ENCODE results near the gene KCNJ10.
"Not testable (repeated sequence)": the region's sequence is repeated elsewhere in the genome, so short reads cannot be mapped to it uniquely, and the experiment has no call there.

Gene KCNJ10

DNA sequence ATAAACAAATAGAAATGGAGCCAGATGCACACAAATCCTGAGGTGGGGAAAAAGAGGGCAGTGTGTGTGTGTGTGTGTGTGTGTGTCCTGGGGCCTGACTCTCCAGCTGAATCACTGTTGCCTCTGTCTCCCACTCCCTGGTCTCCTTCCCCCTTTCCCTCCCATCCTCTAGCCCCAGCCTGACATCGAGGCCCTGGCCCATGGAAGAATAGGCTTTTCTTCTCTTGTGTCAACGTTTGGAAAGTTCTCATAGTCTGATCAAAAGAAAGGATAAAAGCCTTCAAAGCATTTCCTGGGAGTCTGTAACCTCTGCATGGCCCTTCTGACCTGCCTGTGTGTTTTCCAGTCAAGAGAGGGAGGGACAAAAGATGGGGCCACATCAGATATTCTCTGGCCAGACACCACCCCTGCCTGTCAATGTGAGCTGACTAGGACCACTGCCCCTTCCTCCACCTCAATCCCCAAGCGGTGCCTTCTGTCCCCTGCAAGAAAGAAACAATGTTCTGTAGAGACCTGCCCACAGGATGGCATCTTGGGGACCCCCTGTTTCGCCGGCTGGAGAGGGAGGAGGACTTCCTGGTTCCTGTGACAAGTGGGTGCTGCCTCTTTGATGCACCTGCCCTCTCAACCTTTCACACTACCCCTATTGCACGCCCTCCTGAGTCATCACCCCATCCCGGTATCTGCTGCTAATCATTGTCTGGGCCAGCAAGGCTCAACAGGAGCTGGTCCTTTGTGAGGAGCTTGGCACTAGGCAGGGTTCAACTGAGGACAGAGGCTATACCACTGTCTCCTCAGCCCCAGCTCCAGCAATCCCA, 16.2 kb downstream of the KCNJ10 start:
- DNase-seq, result no peak

DNA sequence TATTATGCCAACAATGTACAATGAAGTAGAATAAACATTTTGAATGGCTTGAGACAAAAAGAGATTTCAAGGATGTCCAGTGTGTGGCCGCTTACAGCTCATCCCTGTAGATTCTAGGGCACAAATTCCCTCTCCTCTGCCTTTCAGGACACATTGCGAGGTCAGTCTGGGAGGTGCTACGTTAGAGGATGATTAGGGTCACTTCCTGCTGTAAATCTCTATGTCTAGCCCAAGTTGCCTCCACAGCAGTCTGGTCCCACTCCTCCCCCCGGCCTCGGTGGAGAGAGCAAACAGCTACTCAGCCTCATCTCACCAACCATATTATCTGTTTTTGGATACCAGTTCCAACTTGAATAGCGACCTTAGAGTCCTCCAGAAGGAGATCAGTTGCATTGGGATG, 17.0 kb downstream of the KCNJ10 start:
- no peak for DNase-seq

DNA sequence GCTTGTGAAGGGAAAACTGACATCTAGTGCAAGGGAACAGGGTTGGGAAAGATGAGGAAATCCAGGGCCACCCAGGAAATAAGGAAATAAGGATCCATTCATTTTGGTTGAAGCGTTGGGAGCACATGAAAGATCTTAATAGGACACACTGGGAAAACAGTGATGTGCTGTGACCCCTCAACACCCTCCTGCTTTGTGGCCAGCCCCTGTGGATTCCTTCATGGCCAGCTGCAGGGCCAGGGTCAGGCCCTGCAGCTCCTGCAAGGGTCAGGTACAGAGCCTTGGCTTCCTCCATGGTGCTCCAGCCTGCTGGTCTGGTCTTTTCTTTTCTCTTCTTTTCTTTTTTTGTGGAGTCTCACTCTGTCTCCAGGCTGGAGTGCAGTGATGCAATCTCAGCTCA, 19.3 kb downstream of the KCNJ10 start:
- no peak for DNase-seq

DNA sequence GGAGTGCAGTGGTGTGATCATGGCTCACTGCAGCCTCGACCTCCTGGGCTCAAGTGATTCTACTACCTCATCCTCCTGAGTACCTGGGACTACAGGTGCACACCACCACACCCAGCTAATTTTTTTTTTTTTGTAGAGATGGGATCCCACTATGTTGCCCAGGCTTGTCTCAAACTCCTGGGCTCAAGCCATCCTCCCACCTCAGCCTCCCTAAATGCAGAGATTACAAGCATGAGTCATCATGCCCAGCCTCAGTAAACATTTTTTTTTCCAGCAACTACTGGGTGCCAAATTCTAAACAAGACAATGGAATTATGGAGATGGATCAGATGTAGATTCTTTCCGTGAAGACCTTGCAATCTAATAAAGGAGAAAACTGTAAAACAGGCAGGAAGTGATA, 19.8 kb downstream of the KCNJ10 start:
- DNase-seq, result not testable (repeated sequence)

- DNase-seq, result no peak
Observed at GRCh38 chr1:160049101-160049500, 20.9 kb downstream of the KCNJ10 start.

DNA sequence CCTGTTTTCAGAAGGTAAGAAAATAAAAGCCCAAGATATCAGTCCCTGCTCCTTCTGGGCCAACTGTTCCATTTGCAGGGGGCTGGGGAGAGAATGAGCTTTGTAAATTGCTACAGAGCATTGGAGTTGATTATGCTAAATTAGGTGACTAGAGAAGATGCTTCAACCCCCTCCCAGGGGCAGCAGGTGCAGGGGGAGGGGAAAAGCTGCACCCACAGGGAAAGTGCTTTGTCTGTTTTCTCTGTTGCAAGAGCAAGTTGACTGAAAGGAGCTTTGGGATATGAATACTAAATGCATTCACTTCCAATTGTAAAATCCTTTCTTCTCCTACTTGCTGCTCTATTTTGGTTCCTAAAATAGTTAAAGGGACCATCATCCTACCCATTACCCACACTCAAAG, 21.6 kb downstream of the KCNJ10 start:
- no peak for DNase-seq

DNA sequence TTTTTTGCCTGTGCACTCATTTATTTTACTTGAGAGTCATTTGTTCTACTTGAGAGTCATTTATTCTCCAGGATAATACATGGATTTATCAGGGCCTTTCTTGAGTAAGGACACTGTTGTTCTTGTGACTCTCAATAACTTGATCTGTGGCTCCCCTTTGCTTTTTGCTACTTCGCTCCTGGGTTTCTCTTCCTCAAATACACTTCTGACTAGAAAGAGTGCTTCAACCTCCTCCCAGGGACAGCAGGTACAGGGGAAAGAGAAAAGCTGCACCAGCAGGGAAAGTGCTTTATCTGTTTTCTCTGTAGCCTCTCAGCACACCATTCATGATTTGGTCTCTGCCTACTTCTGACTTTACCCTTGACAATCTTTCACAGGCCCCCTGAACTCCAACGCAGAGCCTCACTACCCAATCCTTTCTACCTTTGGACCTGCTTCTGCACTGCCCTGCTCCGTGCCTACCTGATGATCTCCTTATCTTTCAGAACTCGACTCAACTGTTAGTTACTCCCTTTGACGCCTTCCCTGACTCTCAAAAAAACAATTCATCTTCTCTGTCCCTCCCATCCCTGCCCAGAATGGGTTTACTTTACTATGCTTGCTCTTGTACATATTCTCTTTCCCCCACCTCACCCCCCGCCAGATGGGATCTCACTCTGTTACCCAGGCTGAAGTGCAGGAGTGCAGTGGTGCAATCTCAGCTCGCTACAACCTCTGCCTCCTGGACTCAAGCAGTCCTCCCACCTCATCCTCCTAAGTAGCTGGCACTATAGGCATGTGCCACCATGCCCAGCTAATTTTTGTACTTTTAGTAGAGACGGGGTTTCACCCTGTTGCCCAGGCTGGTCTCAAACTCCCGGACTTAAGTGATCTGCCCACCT, 22.6 kb downstream of the KCNJ10 start:
- no peak for DNase-seq

GRCh38 chr1:160046494-160047110, 23.4 kb downstream of the KCNJ10 start:
- DNase-seq, result peak; percentile 42

- no peak for DNase-seq
Observed at GRCh38 chr1:160045653-160046052, 24.3 kb downstream of the KCNJ10 start.

- no peak for DNase-seq
Observed at GRCh38 chr1:160043543-160043942, 26.4 kb downstream of the KCNJ10 start.

DNA sequence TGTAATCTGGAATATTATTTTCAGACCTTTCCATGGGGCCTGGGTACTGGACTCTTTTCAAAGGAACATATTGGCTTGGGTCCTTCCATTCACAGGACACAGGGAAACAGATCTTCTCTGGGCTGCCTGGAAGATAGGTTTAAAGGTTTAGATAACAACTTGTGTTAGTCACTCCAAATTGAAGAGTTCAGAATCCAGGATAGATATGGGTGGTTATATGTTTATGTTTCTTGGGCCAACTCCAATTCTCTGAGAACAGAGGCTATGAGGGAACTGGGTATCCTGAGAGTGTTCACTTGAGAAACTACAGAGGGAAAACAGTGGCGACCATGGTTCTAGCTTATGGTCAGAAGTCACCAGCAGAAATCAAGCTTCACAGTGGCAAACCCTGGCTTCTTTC, 29.5 kb downstream of the KCNJ10 start:
- no peak for DNase-seq

- DNase-seq, result peak; percentile 24
Observed at GRCh38 chr1:160032165-160032820, 37.7 kb downstream of the KCNJ10 start.

DNA sequence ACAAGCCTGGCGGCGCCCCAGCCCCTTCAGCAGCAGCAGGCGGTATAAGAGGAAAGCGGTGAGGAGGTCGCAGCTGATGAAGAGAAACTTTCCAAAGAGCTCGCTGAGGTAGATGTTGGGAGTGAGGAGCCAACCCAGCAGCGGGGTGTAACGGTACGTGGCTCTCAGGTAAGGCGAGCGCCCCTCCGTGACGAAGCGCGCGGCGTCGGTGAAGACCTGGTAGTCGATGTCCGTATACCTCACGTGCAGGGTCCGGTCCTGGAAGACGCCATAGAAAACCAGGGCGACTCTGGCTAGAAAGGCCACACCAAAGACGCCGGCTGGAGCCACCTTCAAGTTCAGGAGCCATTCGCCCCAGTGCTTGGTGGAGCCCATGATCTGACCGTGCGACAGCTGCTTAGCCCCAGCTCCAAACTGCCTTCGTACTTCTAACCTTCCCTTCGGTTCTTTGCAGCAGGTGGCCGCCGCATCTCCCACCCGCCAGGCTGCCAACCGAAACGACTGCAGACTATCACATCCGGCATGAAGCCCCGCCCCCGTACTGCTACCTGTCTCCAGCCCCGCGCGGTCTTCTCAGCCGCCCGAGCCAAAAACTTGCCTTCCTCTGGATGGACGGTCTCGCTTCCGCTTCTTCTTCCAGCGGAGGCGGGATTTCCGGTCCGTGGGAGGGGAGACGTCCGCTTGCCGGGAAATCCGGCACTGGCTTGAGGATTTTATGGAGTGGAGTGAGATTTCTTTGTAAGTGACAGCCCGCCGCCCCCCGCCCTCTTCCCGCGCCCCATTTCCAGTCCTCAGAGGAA, 38.4 kb downstream of the KCNJ10 start, which contains the start of gene PIGM:
Gene PIGM, minus strand, starts transcription at position 626 of the 800 bp plus-strand sequence. Its CDS starts 251 bp downstream, at position 375.
- peak; percentile 98 for DNase-seq

GRCh38 chr1:160030657-160031364, 39.1 kb downstream of the KCNJ10 start:
- peak; percentile 30 for DNase-seq

DNA sequence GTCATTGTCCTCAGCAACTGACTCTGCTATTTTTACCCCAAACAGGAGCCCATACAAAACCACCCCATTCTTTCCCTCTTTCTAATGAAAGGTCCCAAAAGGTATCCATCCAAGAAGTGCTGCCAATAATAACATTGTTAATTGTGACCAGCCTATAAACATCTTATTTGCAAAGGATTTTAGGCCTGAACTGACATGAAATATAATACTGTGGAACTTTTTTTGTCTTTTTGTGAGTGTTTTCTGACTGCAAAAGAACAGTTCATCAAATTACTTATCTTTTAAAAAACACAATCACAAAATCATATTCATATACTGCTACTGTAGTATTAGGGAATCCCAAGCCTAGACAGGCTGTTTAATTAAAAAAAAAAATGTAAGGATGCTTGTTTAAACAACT, 41.5 kb downstream of the KCNJ10 start:
- DNase-seq, result no peak

- DNase-seq, result no peak
Observed at GRCh38 chr1:160025314-160025713, 44.6 kb downstream of the KCNJ10 start.

- no peak for DNase-seq
Observed at GRCh38 chr1:160024195-160024905, 45.6 kb downstream of the KCNJ10 start.

DNA sequence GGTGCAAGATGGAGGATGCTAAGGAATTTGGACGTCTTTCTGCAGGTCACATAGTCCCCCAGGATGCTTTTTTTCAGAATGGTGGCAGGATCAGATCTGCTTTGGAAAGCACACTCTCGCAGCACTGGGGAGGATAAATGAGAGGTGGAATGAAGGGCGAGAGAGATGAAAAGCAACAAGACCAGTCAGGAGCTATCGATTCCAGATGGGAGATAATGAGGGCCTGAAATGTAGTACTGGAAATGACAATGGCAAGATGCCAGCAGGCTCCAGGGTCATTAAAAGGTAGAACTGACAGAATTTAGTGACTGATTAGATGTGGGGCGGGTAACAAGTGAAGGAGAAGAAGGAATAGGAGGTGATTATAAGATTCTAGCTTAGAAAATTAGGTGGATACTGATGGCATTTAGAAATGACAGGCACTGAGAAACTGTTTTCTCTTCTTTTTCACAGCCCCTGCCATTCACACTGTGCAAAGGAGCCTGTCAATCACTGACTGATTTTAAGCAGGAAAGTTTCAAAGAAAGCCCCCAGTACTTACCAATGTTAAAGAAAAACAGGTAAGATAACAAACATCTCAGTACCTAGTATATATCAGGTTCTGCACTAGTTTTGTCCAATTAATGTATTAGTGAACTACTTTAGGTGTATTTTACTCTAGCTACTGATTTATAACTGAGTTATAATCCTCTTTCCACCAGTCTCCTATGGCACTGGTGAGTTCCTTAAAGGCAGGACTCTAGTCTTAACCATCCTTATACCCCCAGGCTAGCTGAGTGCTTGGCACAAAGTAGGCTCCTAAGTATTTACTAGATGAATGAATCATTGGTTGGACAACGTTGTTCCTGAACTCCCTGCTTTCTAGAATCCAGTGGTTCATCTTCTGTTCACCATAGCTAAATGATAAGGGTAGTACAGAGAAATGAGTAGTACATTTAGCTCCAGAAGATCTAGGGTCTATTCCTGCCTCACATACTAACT, 47.3 kb downstream of the KCNJ10 start:
- DNase-seq, result peak; percentile 35

DNA sequence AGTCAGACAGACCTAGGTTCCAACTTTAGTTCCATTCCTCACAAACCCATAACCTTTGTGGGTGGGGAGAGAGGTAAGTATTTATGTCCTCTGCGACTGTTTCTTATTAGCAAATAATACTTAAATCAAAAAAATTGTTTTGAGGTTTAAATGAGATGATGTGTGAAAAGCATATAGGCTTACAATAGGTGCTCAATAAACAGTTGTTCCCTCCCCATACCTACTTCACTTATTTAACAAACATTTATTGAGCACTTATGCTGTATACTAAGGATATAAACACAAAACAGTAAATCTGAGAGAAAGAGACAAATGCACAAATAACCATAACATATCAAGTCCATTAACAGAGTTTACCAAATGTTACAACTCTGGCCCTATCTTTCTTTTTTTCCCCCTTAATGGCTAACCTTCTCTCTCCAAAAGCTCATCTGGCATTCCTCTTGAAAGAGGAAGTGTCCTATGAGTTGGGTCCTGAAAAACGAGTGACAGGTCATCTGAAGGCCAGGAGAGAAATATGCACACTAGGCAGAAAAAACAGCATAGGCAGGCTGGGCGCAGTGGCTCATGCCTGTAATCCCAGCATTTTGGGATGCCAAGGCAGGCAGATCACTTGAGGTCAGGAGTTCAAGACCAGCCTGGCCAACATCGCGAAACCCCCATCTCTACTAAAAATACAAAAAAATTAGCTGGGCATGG, 48.4 kb downstream of the KCNJ10 start:
- no peak for DNase-seq
